Bronchial epithelial cell (primary cell): ENCODE data around the gene URB1. TPM values are rescaled to one million over a fixed set of nuclear protein-coding genes. Genes with fewer than 3 reads are reported as not detected.
"Not testable (repeated sequence)": the region's sequence is repeated elsewhere in the genome, so short reads cannot be mapped to it uniquely, and the experiment has no call there.

Experiments used
- DNase-seq: peaks from one replicate; pipeline ENCODE4 v3.0.0-alpha.2; 2010; ENCODE audit warnings: low read depth
- FAIRE-seq: peaks from 2 replicates; lab custom pipeline; 2011; peaks lifted over from hg19 to GRCh38; lab: Jason Lieb, UNC
- H3K27me3 ChIP-seq: 2 replicates; pipeline ENCODE4 v1.5.1; 2011; ENCODE audit warnings: low read length; ENCODE audit not compliant: control insufficient read depth, insufficient read depth
- H3K36me3 ChIP-seq: 2 replicates; pipeline ENCODE4 v1.5.1; 2011; ENCODE audit warnings: low read length; ENCODE audit not compliant: control insufficient read depth, insufficient read depth
- H3K4me3 ChIP-seq: 2 replicates; pipeline ENCODE4 v1.5.1; 2011; ENCODE audit warnings: mild to moderate bottlenecking, low read depth, low read length, control low read depth
- total RNA-seq: library from RNA; depleted of rRNA; stranded (reverse); fragments of >200 nt; gene quantifications from 2 replicates; pipeline ENCODE4 v1.2.1, GENCODE V29; 2014
- TF ChIP-seq, protein P1 (sequence below): IDR thresholded peaks from 2 replicates; pipeline ENCODE4 v1.5.1; 2011; ENCODE audit warnings: mild to moderate bottlenecking, moderate library complexity, low read length, control low read depth, inconsistent platforms; ENCODE audit not compliant: insufficient read depth, severe bottlenecking

URB1 gene
- total RNA-seq, 1 donor from 2014 or later: 22.4 TPM

DNA sequence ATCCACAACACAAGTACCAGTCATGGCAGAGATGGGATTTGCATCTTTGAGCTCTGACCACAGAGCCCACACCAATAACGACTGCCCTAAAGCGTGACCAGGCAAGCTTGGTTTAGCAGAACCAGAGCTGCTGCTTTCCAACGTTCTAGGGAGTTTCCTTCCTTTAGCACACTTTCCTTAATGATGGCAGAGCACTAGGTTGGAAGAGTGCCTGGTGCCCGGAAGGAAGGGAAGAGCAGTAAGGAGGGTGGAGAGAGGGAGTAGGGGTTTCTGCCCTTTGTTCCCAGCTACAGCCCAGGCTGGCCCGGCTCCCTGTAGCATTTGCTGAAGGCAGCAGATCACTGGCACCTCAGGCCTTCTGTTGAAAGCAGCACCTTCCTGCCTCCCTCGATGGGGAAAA, 13.6 kb upstream of the URB1 start:
- no peaks in the 10 kb centered on the region for H3K36me3 ChIP-seq
- DNase-seq (peak; percentile 33), FAIRE-seq (no peak)
- H3K27me3 ChIP-seq: no peaks in the 10 kb centered on the region
- TF ChIP-seq, protein P1, sequence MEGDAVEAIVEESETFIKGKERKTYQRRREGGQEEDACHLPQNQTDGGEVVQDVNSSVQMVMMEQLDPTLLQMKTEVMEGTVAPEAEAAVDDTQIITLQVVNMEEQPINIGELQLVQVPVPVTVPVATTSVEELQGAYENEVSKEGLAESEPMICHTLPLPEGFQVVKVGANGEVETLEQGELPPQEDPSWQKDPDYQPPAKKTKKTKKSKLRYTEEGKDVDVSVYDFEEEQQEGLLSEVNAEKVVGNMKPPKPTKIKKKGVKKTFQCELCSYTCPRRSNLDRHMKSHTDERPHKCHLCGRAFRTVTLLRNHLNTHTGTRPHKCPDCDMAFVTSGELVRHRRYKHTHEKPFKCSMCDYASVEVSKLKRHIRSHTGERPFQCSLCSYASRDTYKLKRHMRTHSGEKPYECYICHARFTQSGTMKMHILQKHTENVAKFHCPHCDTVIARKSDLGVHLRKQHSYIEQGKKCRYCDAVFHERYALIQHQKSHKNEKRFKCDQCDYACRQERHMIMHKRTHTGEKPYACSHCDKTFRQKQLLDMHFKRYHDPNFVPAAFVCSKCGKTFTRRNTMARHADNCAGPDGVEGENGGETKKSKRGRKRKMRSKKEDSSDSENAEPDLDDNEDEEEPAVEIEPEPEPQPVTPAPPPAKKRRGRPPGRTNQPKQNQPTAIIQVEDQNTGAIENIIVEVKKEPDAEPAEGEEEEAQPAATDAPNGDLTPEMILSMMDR: no peak
- no peak overlapping the region for H3K4me3 ChIP-seq

DNA sequence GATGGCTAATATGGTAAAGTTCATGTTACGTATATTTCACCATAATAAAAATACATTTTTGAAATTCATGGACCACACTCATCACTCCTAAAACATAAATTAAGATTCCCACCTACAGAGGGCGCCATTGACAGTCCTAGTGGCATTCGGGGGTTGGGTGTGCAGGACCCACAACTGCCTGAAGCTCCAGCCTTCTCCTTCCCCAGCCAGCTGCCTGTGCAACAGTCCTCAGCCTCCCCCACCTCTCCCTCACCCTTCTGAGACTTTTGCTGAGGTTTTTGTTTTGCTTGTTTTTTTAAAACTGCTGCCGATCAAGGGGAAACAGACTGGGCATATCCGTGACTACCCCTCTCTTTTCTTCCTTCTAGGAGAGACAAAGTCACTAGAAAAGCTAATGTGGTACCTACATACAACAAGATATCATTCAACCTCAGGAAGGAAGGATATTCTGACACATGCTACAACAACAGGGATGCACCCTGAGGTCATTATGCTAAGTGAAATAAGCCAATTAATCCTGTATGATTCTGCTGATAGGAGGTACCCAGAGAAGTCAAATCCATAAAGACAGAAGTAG, 10.5 kb upstream of the URB1 start:
- TF ChIP-seq, protein P1: peak; percentile 52
- FAIRE-seq: no peak

DNA sequence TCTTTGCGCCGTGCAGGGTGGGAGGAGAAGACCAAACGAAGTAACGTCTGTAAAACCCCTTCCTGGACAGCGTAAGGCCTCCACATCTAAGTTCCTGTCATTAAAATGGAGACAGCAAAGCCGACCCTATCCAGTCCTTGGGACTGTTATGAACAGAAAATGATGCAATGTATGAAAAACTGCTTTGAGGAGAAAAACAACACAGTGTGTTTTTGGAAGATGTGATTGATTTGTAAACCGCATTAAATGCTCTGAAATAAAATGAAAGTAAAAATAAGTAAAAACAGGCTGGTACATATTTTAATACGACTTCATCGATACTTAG, 827 bp upstream of the URB1 start:
- Histone ChIP-seq H3K4me3 (peak overlapping the region; percentile 87), H3K27me3 (no peaks in the 10 kb centered on the region), H3K36me3 (peaks cover 2% of the 10 kb centered on the region)
- FAIRE-seq (no peak), DNase-seq (no peak)
- TF ChIP-seq, protein P1: no peak

More for the DNA sequence above, 10.5 kb upstream of the URB1 start:
- Histone ChIP-seq H3K4me3 (no peak overlapping the region), H3K27me3 (no peaks in the 10 kb centered on the region), H3K36me3 (no peaks in the 10 kb centered on the region)
- peak; percentile 39 for DNase-seq

DNA sequence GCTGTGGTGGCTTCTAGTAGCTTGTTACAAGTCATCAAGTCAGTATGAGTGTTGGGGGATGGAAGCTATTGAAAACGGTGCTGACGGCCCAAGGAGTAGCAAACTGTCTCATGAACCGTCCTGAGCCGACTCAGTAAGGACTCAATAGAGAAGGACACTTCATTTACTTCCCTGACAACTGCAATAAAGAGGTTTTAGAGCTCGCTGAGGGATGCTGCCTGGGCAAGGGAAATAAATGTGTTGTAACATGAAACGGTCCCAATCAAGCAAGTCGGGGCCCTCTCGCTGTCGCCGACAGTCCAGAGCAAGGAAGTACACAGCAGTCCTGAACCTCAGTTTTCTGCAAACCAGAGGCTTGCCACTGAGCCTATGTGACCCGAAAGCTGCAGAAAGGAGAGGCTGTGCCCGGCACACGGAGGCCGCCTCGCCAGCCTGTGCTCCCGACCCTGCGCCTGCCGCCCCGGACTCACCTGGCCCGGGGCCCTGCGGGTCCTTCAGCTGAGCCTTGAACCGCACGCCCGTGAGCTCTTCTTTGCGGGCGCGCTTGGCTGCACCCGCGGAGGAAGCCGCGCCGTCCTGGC, 423 bp downstream of the URB1 start:
- Histone ChIP-seq H3K4me3 (peak overlapping the region; percentile 87), H3K27me3 (no peaks in the 10 kb centered on the region), H3K36me3 (peaks cover 2% of the 10 kb centered on the region)
- TF ChIP-seq, protein P1: no peak
- peak; percentile 29 for DNase-seq
- no peak for FAIRE-seq

DNA sequence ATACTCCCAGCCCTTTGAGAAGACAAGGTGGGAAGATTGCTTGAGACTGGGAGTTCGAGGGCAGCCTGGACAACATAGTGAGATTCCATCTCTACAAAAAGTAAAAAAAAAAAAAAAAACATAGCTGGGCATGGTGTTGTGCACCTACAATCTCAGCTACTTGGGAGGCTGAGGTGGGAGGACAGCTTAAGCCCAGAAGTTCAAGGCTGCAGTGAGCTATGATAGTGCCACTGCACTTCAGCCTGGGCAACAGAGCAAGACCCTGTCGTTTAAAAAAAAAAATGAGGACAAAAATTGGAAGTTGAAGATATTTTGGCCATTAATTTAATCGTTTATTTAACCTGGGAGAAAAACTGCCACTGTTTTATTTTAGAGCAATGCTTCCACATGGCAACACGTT, 1.1 kb downstream of the URB1 start:
- Histone ChIP-seq H3K27me3 (no peaks in the 10 kb centered on the region), H3K36me3 (peaks cover 2% of the 10 kb centered on the region), H3K4me3 (peak overlapping the region; percentile 87)
- FAIRE-seq: no peak
- DNase-seq: no peak
- TF ChIP-seq, protein P1: no peak

DNA sequence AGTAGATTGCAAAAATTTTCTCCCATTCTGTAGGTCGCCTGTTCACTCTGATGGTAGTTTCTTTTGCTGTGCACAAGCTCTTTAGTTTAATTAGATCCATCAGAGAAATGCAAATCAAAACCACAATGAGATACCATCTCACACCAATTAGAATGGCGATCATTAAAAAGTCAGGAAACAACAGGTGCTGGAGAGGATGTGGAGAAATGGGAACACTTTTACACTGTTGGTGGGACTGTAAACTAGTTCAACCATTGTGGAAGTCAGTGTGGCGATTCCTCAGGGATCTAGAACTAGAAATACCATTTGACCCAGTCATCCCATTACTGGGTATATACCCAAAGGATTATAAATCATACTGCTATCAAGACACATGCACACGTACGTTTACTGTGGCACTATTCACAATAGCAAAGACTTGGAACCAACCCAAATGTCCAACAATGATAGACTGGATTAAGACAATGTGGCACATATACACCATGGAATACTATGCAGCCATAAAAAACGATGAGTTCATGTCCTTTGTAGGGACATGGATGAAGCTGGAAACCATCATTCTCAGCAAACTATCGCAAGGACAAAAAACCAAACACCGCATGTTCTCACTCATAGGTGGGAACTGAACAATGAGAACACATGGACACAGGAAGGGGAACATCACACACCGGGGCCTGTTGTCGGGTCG, 2.1 kb downstream of the URB1 start:
- not testable (repeated sequence) for DNase-seq, H3K4me3 ChIP-seq, H3K27me3 ChIP-seq, H3K36me3 ChIP-seq, FAIRE-seq
